ENCODE data around the gene PPP1R3G.
"Not testable (repeated sequence)": the region's sequence is repeated elsewhere in the genome, so short reads cannot be mapped to it uniquely, and the experiment has no call there.

The PPP1R3G gene

DNA sequence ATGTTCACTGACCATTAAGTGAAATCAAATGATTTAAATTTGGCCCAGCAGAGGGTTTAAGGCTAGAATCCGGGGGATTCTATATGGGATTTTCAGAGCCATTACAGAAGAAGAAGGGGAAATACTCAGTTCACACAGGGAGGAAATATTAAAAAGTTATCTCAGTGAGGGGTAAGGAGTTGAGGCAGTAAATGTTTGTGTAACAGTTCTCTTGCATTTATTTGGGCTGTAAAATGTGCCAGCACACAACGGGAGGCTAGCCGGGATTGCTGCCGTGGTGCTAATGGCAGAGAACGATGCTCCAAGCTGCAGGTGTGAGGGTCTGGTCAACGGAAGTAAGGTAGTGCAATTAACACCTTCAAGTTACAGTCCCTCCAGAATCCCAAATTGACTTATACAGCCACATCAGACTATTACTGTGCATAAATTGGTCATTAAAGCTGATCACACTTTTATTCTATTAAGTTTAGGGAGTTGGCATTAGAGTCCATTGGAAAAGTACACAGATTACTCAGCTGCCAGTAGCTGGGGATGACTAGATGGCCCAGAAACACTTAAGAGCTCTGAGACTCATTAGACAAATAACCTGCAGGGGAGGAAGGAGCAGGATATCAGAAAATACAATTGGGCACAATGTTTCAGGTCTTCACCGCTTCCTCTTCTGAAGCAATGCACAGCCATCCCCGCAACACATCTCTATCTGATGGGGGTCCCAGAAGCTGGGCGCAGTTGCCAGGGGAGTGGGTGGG, 31.3 kb downstream of the PPP1R3G start:
- DNase-seq (ENCODE audit: low spot score) (no peak), FAIRE-seq (no peak)

DNA sequence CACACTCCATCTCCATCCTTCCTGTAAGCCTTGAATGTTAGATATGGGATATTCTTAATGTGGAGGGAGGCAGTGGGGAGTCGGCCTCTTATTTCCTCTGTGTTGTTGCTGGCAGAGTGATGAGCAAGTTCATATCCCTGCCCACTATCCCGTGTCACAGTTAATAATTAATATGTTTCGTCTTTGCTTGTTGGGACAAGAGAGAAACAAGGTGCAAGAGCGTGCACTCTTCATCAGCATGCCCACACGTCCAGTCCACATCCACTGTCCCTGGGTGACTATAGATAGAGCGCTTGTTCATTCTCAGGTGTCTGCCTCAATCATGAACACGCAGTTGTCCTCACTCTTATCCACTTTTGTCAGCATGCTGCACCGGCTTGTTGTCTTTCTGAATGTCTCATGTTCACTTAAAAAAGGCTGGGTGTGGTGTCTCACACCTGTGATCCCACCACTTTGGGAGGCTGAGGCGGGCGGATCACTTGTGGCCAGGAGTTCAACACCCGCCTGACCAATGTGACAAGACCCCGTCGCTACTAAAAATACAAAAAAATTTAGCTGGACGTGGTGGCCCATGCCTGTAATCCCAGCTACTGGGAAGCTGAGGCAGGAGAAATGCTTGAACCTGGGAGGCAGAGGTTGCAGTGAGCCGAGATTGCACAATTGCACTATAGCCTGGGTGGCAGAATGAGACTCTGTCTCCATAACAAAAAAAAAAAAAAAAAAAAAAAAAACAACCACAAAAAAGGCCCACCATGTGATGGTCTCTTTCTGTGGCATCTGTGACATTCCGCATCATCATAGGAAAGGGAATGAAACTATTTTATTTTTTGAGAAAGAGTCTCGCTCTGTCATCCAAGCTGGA, 34.2 kb downstream of the PPP1R3G start:
- no peak for DNase-seq (ENCODE audit: low spot score)
- no peak for FAIRE-seq

DNA sequence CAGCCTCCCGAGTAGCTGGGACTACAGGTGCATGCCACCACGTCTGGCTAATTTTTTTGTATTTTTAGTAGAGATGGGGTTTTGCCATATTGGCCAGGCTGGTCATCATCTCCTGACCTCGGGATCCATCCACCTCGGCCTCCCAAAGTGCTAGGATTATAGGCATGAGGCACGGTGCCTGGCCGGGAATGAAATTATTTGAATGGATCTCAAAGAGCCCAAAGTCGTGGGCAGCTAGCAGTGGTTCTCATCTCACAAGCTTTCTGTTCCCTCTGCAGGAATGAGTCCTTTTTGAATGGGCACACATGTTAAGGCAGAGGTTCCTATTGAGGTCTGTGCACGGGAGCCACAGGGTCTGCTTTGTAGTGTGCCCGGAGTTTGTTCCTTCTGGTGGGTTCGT, 34.9 kb downstream of the PPP1R3G start:
- FAIRE-seq (no peak), DNase-seq (ENCODE audit: low spot score) (no peak)

DNA sequence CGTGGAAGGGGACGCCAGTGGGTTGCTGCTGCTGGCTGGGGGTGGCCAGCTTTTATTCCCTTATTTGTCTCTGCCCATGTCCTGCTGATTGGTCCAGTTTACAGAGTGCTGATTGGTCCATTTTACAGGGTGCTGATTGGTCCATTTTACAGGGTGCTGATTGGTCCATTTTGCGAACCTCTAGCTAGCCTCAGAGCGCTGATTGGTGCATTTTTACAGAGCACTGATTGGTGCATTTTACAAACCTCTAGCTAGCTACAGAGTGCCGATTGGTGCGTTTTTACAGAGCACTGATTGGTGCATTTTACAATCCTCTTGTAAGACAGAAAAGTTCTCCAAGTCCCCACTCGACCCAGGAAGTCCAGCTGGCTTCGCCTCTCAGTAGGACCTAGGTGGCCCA, 35.4 kb downstream of the PPP1R3G start:
- FAIRE-seq = not testable (repeated sequence)

DNA sequence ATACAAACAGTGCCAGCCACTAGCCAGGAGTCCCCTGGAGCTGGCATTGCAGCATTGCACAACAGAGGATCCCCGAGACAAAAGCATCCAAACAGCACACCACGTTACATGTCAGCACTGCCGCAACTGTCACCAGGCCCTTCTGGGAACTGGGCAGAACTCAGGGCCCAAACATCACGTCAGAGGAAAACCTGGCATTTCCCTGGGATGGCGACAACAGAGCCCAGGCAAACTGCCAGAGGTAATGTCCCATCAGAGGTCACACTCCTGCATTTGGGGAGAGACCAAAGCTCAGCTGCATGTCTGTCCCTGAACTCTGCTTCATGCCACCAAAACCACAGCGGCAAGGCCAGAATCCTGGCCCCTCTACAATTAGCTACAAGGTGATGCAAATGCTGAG, 36.3 kb downstream of the PPP1R3G start:
- DNase-seq (ENCODE audit: low spot score) = no peak
- no peak for FAIRE-seq

More for the DNA sequence above, 35.4 kb downstream of the PPP1R3G start:
- not testable (repeated sequence) for DNase-seq (ENCODE audit: low spot score)

DNA sequence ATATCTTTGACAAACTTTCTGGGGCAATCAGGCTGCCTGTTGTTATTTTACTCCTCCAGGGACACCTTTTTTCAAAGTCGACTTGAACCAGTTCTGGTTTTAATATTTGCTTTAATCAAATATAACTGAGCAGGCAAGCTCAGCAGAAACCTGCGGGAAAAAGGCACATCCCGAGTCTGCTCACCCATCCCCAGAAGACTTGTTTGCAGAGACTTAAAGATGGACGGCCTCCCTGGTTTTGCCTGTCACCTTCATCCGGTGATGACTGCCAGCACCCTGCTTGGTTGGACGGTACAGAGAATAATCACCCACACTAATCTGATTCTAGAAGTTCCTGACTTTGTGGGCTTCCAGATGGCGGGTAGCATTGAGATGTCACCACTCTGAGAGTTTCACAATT, 36.8 kb downstream of the PPP1R3G start:
- no peak for FAIRE-seq
- DNase-seq (ENCODE audit: low spot score) = no peak

DNA sequence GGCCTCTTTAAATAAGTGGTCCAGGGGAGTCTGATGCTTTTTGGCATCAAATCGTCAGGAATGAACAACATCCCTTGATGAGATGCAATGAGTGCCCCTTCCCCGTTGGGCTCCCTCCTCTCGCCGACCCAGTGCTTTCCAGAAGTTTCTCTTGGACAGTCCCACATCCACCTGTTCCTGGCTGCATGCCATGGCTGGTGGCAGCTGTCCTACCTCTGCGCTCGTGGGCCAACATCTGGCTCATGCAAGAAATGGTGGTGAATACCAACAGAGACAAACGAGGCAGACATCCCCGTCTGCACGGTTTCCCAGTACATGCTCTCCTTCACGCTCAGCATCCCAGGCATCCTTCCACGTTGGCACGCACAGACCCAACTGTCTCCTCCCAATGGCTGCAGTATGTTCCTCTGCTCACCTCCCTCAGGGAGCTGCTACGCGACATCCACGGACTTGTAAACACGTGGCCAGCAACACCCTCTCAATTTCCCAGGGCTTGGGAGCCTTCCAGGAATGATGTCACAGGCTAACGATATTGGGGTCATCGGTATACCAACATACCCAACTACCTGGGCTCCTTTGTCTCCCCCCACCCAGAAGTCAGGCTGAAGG, 37.5 kb downstream of the PPP1R3G start:
- DNase-seq (ENCODE audit: low spot score) (no peak), FAIRE-seq (no peak)

DNA sequence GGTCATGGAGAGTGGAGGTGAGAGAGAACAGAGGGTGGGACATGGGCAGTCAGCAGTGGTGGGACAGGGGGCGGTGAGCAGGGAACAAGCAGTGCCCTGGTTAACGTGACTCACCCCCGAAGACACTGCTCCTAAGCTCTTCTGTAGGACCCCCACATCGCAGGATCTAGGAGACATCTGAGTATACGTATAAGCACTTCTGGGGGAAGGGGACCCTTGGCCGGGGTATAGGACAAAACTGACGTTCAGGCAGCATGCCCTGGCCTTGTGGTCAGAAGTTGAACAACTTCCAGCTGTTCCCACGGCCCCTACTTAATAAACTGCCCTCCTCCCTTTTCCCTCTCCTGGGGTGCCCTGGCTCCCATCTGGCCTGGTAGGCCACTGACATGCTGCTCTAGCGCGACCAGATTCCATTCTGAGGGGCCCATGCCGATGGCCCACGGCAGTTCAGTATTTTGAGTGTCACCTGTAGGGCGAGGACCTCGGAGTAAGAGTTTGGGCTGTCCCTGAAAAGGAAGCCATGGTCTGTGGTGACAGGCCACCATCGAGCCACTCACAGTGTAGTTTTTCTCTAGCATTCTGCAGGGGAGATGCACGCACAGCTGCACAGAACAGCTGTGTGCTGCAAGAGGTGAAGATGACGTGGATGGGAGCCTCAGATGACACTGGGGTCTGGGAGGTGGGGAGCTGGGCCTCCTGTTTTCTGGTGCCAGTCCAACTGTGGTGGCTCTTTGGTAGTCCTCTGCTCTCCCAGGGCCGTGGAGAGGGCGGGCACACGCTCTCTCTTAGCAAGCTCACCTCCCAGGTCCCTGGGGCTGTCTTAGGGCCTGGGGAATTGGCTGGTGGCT, 38.4 kb downstream of the PPP1R3G start:
- no peak for FAIRE-seq
- no peak for DNase-seq (ENCODE audit: low spot score)

DNA sequence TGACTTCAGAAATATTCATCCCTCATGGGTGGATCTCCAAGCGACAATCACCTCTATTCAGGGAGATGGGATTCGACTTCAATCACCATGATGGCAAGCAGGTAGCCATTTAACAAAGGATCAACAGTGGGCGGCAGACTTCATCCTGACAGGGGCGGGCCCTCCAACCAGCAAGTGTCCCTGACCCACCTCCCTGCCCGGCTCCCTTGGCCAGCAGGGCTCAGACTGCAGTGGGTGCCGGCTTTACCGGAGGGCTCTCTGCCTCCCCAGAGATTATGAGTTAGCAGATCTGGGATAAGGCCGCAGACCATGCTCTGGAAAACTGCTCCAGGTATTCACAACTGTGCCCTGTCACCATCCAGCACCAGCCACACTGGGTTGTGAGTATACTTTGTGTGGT, 39.4 kb downstream of the PPP1R3G start:
- FAIRE-seq = no peak
- no peak for DNase-seq (ENCODE audit: low spot score)

DNA sequence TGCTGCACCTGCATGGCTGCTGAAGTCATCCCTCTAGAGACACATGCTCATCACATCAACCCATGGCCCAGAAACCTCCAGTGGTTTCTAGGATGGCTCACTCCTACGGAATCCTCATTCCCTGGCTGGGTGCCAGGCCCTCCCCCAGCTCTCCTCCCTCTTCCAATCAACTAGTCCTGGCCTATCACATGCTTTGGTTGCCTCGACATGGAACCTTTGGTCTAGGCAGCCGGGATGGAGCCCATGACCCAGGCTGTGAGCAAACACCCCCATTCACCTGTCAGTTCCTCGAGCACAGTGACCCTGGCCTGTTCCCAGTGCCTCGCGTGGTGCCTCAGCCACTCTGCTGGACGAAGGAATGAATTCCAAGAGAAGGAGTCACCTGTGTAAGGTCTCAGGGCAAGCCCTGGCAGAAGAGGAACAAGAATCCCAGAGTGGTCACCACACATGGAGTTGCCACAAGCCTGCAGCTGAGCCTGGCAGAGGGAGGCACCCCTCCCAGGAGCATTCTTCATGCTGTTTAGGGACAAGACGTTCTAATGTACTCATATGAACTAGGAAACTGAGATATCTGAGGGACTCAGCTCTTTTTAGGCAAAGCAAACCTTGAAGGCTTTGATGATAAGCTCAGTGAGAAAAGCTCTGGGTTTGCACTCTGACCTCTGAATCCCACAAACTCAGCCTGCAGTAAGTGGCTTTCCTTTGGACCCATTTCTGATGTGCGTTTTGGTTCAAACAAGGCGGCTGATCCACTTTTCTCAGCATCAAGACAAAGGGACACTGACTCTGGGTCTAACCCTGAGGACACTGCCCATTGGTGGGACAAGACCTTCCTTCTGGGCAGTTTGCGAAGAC, 40.2 kb downstream of the PPP1R3G start:
- FAIRE-seq (no peak), DNase-seq (ENCODE audit: low spot score) (peak; percentile 78)

DNA sequence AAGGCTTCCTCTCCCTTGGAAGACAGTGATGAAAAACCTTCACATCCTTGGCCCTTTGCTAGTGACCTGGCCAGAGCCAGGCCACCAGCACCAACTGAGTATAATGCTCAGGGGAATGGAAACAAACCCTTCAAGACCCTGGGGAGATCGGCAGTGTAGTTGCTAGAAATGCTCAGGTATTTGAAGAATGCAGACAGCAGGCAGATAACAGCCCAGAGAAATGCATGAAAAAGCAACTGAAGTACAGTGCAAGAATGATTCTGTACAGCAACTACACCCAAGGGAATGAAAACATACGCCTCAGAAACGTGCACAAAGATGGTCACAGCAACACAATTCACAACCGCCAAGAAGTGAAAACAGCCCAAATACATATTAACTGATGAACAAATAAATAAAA, 41.1 kb downstream of the PPP1R3G start:
- FAIRE-seq (no peak), DNase-seq (ENCODE audit: low spot score) (peak; percentile 32)

DNA sequence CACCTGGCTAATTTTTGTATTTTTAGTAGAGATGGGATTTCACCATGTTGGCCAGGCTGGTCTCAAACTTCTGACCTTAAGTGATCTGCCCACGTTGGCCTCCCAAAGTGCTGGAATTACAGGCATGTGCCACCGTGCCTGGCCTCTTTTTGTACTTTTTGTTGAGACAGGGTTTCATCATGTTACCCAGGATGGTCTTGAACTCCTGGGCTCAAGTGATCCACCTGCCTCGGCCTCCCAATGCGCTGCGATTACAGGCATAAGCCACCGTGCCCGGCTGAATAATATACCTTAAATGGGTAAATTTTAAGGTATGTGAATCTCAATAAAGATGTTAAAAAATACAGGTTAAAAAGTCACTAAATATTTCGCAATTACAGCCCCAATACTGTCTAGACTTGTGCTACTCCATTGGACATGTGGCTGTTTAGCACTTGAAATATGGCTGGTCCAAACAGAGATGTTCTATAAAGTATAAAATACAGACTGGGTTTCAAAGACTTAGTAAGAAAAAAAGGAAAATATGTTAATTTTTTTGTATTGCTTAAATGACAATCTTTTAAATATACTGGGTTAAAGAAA, 42.1 kb downstream of the PPP1R3G start:
- DNase-seq (ENCODE audit: low spot score) (no peak), FAIRE-seq (no peak)

DNA sequence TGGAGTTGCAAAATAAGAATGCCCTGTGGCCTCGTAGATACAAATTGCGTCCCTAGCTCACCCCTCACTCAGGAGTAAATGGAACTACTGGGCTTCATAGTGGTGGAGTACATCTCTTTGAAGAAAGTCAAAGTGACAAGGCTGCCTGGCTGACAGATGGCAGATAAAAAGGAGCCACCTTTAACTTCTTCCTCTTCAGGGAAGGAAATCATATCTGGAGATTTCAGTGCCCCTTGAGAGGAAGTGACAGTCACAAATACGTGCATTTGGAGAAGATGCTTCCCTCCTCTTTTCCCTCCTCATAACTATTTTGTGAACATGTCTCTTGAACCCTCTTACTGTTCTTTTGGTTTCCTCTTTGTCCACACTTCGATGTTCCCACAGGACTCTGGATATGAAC, 43.2 kb downstream of the PPP1R3G start:
- FAIRE-seq (no peak), DNase-seq (ENCODE audit: low spot score) (no peak)

DNA sequence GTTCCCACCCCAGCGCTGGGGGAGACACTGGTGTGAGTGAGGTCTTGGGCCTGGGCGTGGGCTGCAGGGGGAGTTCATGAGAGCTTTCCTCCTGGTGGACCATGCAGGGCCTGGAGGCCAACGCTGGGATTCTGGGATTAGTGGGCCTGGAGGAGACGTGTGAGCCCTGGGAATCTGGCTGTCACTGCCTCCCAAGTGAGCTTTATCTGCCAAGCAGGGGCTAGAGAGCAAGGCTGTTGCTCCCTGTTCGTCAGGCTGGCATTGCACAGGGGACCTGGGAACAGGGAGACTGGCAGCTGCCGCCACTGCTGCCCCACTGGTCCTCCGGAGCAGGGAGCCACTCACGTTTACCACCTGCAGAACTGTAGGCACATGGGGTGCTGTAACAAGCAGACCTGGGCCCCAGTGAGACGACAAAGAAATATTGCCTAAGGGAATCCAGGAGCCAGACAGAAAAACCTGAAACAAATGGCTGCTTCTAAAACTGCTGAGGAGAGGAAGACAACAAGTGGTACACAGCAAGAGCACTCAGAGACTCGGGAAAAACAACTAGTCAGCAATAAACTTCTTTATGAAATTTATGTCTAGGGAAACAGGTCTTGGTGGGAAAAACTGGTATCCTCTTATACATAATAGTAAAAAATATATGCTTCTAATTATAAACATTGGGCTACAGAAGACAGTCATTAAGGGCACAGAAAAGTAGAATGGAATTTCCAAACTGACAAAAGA, 45.2 kb downstream of the PPP1R3G start:
- no peak for DNase-seq (ENCODE audit: low spot score)
- FAIRE-seq = no peak

DNA sequence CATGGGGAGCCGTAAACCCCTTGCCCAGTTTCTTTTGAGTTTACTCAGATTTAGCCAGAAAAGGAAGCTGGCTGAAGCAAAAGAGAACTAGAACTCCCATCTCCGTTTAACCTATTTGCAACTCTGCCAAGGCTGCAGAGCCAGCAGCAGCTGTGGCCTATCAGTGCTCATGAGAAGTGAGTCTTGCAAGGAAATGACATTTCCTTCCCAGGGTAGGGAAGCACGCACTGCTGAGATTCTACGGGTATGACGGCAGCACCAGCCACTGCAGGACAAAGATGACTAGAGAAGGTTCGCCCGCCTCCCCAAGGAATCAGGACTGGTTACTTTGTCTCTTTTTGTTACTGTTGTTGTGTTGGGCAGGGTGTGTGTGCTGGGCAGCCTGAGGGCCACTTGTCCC, 47.6 kb downstream of the PPP1R3G start:
- DNase-seq (ENCODE audit: low spot score) = no peak
- FAIRE-seq = no peak

DNA sequence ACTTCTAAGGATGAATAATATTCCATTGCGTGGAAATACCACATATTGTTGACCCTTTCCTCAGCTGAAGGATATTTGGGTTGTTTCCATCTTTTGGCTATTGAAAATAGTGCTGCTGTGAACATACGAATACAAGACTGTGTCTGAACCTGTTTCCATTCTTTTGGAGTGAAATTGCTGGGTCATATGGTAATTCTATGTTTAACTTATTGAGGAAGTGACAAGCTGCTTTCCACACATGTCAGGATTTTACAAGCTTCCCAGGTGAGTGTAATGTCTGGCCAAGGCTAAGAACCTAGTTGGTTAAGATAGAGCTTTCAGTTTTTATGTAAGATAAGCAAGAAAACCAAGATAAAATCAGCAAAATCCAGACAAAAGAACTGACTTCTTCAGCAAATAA, 48.8 kb downstream of the PPP1R3G start:
- no peak for FAIRE-seq
- no peak for DNase-seq (ENCODE audit: low spot score)

DNA sequence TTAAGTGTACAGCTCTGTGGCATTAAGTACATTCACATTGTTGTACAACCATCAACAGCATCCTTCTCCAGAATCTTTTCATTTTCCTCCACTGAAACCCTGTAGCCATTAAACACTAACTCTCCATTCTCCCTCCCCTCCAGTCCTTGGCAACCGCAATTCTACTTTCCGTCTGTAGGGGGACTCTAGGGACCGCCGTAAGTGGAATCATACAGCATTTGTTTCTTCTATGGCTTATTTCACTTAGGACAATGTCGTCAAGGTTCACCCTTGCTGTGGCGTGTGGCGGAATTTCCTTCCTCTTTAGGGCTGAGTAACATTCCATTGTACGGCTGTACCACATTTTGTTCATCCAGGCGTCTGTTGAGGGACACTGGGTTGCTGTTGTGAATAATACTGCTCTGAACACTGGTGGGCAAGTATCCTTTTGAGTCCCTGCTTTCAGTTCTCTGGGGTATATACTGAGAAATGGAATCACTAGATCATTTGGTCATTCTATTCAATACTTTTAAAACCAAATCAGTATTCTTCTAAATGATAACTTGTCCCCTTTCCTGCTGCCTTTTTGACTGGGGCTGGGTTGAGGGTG, 50.7 kb downstream of the PPP1R3G start:
- DNase-seq (ENCODE audit: low spot score) (peak; percentile 8), FAIRE-seq (no peak)

DNA sequence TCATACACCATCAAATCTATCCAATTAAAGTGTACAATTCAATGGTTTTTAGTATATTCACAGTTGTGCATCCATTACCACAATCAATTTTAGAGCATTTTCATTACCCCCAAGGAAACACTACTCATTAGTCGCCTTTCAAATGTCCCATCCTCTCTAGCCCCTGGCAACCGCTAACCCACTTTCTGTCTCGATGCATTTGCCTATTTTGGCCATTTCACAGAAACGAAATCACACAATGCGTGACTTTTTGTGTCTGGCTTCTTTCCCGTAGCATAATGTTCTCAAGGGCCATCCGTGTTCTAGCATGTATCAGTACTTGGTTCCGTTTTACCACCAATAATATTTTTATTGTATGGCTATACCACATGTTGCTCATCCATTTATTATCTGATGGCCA, 51.7 kb downstream of the PPP1R3G start:
- DNase-seq (ENCODE audit: low spot score) (no peak), FAIRE-seq (no peak)

All from RCC 7860 (cell line).